ENCODE measurements around the gene MEST.

Gene MEST

GRCh38 chr7:130473289-130473688 is 18.6 kb upstream of the MEST start:
- Mint-ChIP-seq H3K27me3 (peaks cover 57 to 68% of the 10 kb centered on the region in 2 donors), H3K36me3 (ENCODE audit: insufficient read depth) (no peaks in the 10 kb centered on the region), H3K4me1 (ENCODE audit: low read depth in 2 of 2) (no peaks in the 10 kb centered on the region), H3K9me3 (no peaks in the 10 kb centered on the region), H3K4me3 (no peak overlapping the region), H3K27ac (no peak overlapping the region)
- ATAC-seq (replicated peaks): no peak
- no peak for DNase-seq

GRCh38 chr7:130473876-130474275 is 18.0 kb upstream of the MEST start:
- H3K27me3 Mint-ChIP-seq: peaks cover 51 to 62% of the 10 kb centered on the region in 2 donors
- no peaks in the 10 kb centered on the region for H3K36me3 Mint-ChIP-seq (ENCODE audit: insufficient read depth)
- H3K4me1 Mint-ChIP-seq (ENCODE audit: low read depth in 2 of 2): no peaks in the 10 kb centered on the region
- no peaks in the 10 kb centered on the region for H3K9me3 Mint-ChIP-seq
- DNase-seq (no peak), ATAC-seq (replicated peaks) (no peak)
- no peak overlapping the region for H3K4me3 Mint-ChIP-seq
- H3K27ac Mint-ChIP-seq: no peak overlapping the region

DNA sequence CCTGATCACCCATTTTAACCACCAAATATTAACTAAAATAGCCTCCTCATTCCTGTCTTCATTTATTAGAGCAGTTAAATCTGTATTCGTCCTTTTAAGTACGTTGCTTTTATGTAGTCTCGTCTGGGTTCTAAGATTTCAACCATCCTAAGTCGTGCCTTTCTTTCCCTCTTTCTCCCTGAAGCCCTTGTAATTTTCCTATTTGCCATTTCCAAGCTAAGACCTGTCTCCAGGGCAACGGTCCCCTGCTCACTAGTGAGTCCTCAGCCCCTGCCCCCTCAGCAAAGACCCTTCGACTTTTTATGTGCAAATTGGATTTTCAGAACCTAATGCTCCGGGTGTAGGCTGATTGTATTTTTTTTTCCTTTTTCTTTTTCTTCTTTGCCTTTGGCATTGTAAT is 16.1 kb upstream of the MEST start:
- Mint-ChIP-seq H3K4me3 (no peak overlapping the region), H3K4me1 (ENCODE audit: low read depth in 2 of 2) (no peaks in the 10 kb centered on the region), H3K9me3 (no peaks in the 10 kb centered on the region), H3K36me3 (ENCODE audit: insufficient read depth) (no peaks in the 10 kb centered on the region), H3K27me3 (peaks cover 53 to 68% of the 10 kb centered on the region in 2 donors), H3K27ac (no peak overlapping the region)
- ATAC-seq (replicated peaks): no peak
- DNase-seq: no peak

GRCh38 chr7:130476297-130477150 is 15.4 kb upstream of the MEST start:
- no peaks in the 10 kb centered on the region for H3K36me3 Mint-ChIP-seq (ENCODE audit: insufficient read depth)
- ATAC-seq (replicated peaks) (no peak), DNase-seq (no peak)
- no peaks in the 10 kb centered on the region for H3K9me3 Mint-ChIP-seq
- no peaks in the 10 kb centered on the region for H3K4me1 Mint-ChIP-seq (ENCODE audit: low read depth in 2 of 2)
- H3K27ac Mint-ChIP-seq: no peak overlapping the region
- H3K27me3 Mint-ChIP-seq: peaks cover 46 to 61% of the 10 kb centered on the region in 2 donors
- H3K4me3 Mint-ChIP-seq: no peak overlapping the region

GRCh38 chr7:130478991-130479390 is 12.9 kb upstream of the MEST start:
- Mint-ChIP-seq H3K27ac (no peak overlapping the region), H3K4me1 (ENCODE audit: low read depth in 2 of 2) (no peaks in the 10 kb centered on the region), H3K36me3 (ENCODE audit: insufficient read depth) (no peaks in the 10 kb centered on the region), H3K27me3 (peaks cover 64 to 73% of the 10 kb centered on the region in 2 donors), H3K4me3 (no peak overlapping the region), H3K9me3 (no peaks in the 10 kb centered on the region)
- DNase-seq (no peak), ATAC-seq (replicated peaks) (no peak)

GRCh38 chr7:130479716-130480400 is 12.0 kb upstream of the MEST start:
- Mint-ChIP-seq H3K36me3 (ENCODE audit: insufficient read depth) (no peaks in the 10 kb centered on the region), H3K9me3 (no peaks in the 10 kb centered on the region), H3K27me3 (peaks cover 73 to 82% of the 10 kb centered on the region in 2 donors), H3K4me1 (ENCODE audit: low read depth in 2 of 2) (peaks cover 0 to 2% of the 10 kb centered on the region in 2 donors), H3K4me3 (no peak overlapping the region), H3K27ac (no peak overlapping the region)
- no peak for ATAC-seq (replicated peaks)
- DNase-seq: no peak

- Mint-ChIP-seq H3K4me1 (ENCODE audit: low read depth in 2 of 2) (peaks cover 16 to 20% of the 10 kb centered on the region in 2 donors), H3K27me3 (peaks cover 77 to 83% of the 10 kb centered on the region in 2 donors), H3K9me3 (no peaks in the 10 kb centered on the region), H3K27ac (no peak overlapping the region), H3K36me3 (ENCODE audit: insufficient read depth) (no peaks in the 10 kb centered on the region), H3K4me3 (no peak overlapping the region)
- ATAC-seq (replicated peaks) (no peak), DNase-seq (no peak)
These were observed 10.0 kb upstream of the MEST start for GRCh38 chr7:130481898-130482297.

GRCh38 chr7:130483031-130483430 is 8.9 kb upstream of the MEST start:
- ATAC-seq (replicated peaks) (no peak), DNase-seq (no peak)
- no peak overlapping the region for H3K27ac Mint-ChIP-seq
- H3K36me3 Mint-ChIP-seq (ENCODE audit: insufficient read depth): no peaks in the 10 kb centered on the region
- peaks cover 16 to 21% of the 10 kb centered on the region in 2 donors for H3K4me1 Mint-ChIP-seq (ENCODE audit: low read depth in 2 of 2)
- H3K9me3 Mint-ChIP-seq: no peaks in the 10 kb centered on the region
- peaks cover 71 to 82% of the 10 kb centered on the region in 2 donors for H3K27me3 Mint-ChIP-seq
- no peak overlapping the region for H3K4me3 Mint-ChIP-seq

DNA sequence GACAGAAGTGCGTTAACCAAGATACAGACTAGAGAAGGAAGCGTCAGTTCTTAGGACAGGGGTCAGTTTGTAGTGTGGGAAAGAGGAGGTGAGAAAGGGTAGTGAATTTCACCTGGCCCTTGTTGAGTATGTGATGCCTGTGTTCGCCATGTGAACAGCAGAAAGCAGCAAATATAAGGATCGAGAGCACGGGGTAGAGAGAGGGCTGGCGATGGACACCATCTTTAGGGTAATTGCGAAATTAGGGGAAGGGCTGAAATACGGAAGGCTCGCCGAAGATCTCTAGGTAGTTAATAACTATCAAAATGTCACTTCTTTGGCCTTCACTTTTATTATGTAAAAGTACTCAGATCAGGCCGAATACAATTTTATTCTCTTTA is 6.2 kb upstream of the MEST start:
- no peaks in the 10 kb centered on the region for H3K9me3 Mint-ChIP-seq
- no peak for DNase-seq
- H3K4me3 Mint-ChIP-seq: peak overlapping the region; percentile 84 to 87
- no peaks in the 10 kb centered on the region for H3K36me3 Mint-ChIP-seq (ENCODE audit: insufficient read depth)
- peaks cover 16 to 21% of the 10 kb centered on the region in 2 donors for H3K4me1 Mint-ChIP-seq (ENCODE audit: low read depth in 2 of 2)
- no peak overlapping the region for H3K27ac Mint-ChIP-seq
- peaks cover 58 to 90% of the 10 kb centered on the region in 2 donors for H3K27me3 Mint-ChIP-seq
- no peak for ATAC-seq (replicated peaks)

GRCh38 chr7:130486114-130486953 is 5.6 kb upstream of the MEST start:
- peak; percentile 43 to 49 (median 45) for DNase-seq
- peaks cover 20 to 25% of the 10 kb centered on the region in 2 donors for H3K4me1 Mint-ChIP-seq (ENCODE audit: low read depth in 2 of 2)
- no peaks in the 10 kb centered on the region for H3K9me3 Mint-ChIP-seq
- no peak overlapping the region for H3K27ac Mint-ChIP-seq
- ATAC-seq (replicated peaks): peak; percentile 86
- peaks cover 62 to 95% of the 10 kb centered on the region in 2 donors for H3K27me3 Mint-ChIP-seq
- H3K4me3 Mint-ChIP-seq: peak overlapping the region; percentile 84 to 87
- no peaks in the 10 kb centered on the region for H3K36me3 Mint-ChIP-seq (ENCODE audit: insufficient read depth)

DNA sequence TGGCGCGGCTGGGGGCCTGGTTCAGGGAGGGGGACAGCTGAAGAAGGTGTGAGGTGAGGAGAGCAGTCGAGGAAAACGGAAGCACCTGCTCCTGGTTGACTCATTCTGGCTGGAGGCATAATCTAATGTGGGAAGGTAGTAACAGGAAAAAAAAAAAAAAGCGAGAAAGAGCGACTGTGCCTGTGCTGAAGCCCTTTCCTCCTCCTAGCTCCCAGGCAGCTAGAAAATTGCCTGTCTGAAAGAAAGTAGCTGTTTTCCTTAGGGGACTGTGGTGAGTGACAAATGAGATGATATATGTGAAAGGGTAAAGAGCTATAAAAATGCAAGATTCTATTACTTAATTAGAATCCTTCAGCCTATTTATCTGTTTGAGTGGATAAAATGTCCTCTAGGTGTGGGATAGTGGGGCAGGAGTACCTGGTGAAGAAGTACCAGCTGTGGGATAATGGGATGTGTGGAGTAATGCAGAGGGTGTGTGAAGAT is 4.9 kb upstream of the MEST start:
- Mint-ChIP-seq H3K27me3 (peaks cover 61 to 95% of the 10 kb centered on the region in 2 donors), H3K9me3 (no peaks in the 10 kb centered on the region)
- ATAC-seq (replicated peaks): no peak

GRCh38 chr7:130488392-130489139 is 3.3 kb upstream of the MEST start:
- ATAC-seq (replicated peaks) (no peak), DNase-seq (no peak)
- Mint-ChIP-seq H3K36me3 (ENCODE audit: insufficient read depth) (peaks cover 3% of the 10 kb centered on the region), H3K4me1 (ENCODE audit: low read depth in 2 of 2) (peaks cover 25 to 29% of the 10 kb centered on the region in 2 donors), H3K4me3 (no peak overlapping the region), H3K27me3 (peaks cover 57 to 94% of the 10 kb centered on the region in 2 donors), H3K27ac (no peak overlapping the region), H3K9me3 (no peaks in the 10 kb centered on the region)

More for the DNA sequence above, 4.9 kb upstream of the MEST start:
- no peak for DNase-seq
- no peak overlapping the region for H3K27ac Mint-ChIP-seq
- peaks cover 23 to 29% of the 10 kb centered on the region in 2 donors for H3K4me1 Mint-ChIP-seq (ENCODE audit: low read depth in 2 of 2)
- H3K36me3 Mint-ChIP-seq (ENCODE audit: insufficient read depth): peaks cover 3% of the 10 kb centered on the region
- H3K4me3 Mint-ChIP-seq: peak overlapping the region; percentile 84 to 87
